Activated naive CD8-positive, alpha-beta T cell (primary cell): ENCODE measurements around the gene CDH13.
A peak's percentile ranks its signal among the peaks of the same experiment; 100 is the strongest.

Experiments used
- H3K27ac Mint-ChIP-seq: one replicate; pipeline ENCODE4 v1.8.0; 2021; ENCODE audit warnings: mixed read lengths
- H3K27me3 Mint-ChIP-seq: one replicate; pipeline ENCODE4 v1.8.0; 2021; ENCODE audit warnings: mixed read lengths
- H3K36me3 Mint-ChIP-seq: one replicate; pipeline ENCODE4 v1.8.0; 2021; ENCODE audit warnings: mixed read lengths
- H3K4me1 Mint-ChIP-seq: one replicate; pipeline ENCODE4 v1.8.0; 2021; ENCODE audit warnings: low read depth, mixed read lengths
- H3K4me3 Mint-ChIP-seq: one replicate; pipeline ENCODE4 v1.8.0; 2021; ENCODE audit warnings: mild to moderate bottlenecking, mixed read lengths
- H3K9me3 Mint-ChIP-seq: one replicate; pipeline ENCODE4 v1.8.0; 2021; ENCODE audit warnings: low read depth, mixed read lengths

CDH13 gene

DNA sequence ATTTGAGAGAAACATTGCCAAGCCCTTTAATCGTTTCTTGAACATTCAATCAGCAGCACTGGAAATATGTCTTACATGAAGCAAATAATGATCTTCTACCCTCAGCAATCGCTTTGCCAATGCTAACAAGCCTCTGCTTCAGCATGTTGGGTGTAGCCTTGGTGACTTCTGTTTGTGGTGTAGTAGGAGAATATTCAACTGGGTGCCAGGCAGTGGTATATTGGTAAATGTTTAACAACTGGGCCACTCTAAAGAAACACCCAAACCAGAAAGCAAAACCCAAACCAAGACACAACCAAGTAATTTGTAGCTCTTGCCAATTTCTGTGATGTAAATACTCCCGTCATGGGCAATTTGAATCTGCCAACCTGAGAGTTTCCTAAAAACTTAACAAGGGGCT, 9.7 kb downstream of the CDH13 start:
- Mint-ChIP-seq H3K36me3 (no peaks in the 10 kb centered on the region), H3K27ac (no peak overlapping the region), H3K9me3 (no peaks in the 10 kb centered on the region), H3K4me3 (no peak overlapping the region), H3K27me3 (no peaks in the 10 kb centered on the region), H3K4me1 (no peaks in the 10 kb centered on the region)

DNA sequence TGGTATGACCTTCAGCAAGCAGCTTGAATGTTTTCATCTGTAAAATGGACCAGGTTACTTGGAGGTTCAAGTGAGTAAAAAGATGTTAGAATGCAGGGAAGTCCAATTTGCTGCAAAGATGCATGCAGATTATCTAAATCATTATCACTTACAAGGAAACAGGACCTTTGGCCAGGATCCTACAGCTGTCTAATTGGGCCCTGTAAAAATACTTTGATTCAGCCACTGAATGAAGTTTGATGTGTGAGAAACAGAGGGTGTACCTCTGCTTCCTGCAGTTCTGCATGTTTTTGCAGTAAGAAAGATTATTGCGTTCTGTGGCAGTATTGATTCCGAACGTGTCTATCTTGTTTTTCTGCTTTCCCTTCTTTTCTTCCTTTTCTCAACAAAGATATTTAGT, 10.2 kb downstream of the CDH13 start:
- H3K9me3 Mint-ChIP-seq = no peaks in the 10 kb centered on the region
- H3K27me3 Mint-ChIP-seq = no peaks in the 10 kb centered on the region
- H3K36me3 Mint-ChIP-seq = no peaks in the 10 kb centered on the region
- H3K27ac Mint-ChIP-seq = no peak overlapping the region
- H3K4me3 Mint-ChIP-seq = no peak overlapping the region
- no peaks in the 10 kb centered on the region for H3K4me1 Mint-ChIP-seq

DNA sequence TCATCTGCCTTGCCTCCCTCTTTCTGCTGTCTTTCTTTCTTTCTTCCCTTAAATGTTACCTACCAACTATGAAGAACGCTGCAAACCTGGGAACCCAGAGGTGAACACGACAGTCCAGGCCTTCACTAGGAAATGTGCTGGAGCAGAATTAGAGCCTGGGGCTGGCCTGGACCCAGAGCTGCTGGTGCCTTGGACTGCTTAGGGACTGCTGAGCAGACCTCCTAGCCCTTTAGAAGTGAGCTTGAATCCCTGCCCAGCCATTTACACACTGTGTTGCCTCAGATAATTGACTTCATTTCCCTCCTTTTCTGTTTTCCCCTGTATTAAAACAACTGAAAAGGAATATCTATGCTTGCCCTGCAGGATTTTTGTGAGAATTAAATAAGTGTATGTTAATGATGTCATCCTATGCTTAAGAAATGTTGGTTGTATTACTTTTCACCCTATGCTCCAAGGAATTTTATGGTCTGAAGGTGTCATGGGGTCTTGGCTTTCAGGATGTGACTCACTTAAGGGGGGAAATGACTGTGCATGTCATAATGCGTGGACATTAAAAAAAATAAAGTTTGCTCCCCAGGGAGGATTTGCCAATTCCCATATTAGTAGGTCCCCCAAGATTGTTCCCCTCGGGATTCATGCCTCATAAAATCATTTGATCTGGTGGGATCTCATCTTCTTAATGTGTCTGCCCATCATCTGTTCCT, 11.5 kb downstream of the CDH13 start:
- H3K27me3 Mint-ChIP-seq = no peaks in the 10 kb centered on the region
- no peaks in the 10 kb centered on the region for H3K4me1 Mint-ChIP-seq
- no peak overlapping the region for H3K27ac Mint-ChIP-seq
- no peaks in the 10 kb centered on the region for H3K9me3 Mint-ChIP-seq
- H3K4me3 Mint-ChIP-seq = no peak overlapping the region
- no peaks in the 10 kb centered on the region for H3K36me3 Mint-ChIP-seq

DNA sequence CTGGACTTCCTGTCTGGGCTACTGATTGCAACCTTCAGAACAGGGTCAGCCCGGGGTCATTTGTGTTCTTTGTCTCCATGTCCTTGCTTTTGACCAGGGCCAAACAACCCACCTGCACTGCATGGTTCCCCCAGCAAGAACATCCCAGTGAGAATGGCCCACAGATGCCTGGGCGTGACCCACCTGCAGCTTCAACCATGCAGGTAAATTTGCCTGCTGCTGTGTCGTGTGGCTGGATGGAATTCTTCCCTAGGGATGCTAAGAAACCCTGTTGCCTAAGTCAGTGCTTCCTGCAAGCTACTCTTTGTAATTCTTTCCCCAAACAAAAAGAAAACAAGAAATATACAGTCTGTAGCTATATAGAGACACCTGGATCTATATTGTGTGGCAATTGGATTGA, 12.5 kb downstream of the CDH13 start:
- H3K27me3 Mint-ChIP-seq = no peaks in the 10 kb centered on the region
- H3K27ac Mint-ChIP-seq = no peak overlapping the region
- H3K4me3 Mint-ChIP-seq = no peak overlapping the region
- H3K9me3 Mint-ChIP-seq = no peaks in the 10 kb centered on the region
- no peaks in the 10 kb centered on the region for H3K36me3 Mint-ChIP-seq
- H3K4me1 Mint-ChIP-seq = no peaks in the 10 kb centered on the region

DNA sequence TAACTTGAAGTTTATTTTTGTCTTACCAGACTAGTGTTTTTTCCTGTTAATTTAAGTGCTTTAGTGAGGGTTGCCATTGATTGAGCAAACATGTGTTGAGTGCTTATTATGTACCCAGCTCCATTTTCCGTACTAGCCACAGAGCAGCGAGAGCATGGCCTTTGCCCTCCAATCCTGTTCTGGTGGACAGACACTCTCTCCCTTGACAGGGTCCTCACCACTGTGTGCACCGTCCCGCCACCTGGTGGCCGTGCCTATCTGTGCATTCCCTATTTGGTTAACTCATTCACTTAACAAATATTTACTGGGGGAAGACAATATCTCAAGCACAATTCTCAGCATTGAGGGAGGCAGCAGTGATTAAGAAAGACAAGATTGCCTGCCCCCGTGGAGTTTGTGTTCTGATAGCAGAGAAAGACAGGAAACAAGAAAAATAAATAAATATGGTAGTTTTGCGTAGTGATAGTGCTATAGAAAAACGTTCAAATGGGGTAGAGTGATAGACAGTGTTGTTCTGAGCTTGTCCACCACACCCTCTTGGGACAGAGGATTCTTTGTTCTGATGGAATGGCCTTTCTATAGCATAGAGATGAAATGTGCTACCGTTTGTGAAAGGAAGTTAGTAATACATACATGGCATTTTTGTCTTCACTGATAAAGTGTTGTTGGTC, 13.0 kb downstream of the CDH13 start:
- no peaks in the 10 kb centered on the region for H3K27me3 Mint-ChIP-seq
- no peak overlapping the region for H3K4me3 Mint-ChIP-seq
- H3K4me1 Mint-ChIP-seq = no peaks in the 10 kb centered on the region
- H3K36me3 Mint-ChIP-seq = no peaks in the 10 kb centered on the region
- no peaks in the 10 kb centered on the region for H3K9me3 Mint-ChIP-seq
- no peak overlapping the region for H3K27ac Mint-ChIP-seq

DNA sequence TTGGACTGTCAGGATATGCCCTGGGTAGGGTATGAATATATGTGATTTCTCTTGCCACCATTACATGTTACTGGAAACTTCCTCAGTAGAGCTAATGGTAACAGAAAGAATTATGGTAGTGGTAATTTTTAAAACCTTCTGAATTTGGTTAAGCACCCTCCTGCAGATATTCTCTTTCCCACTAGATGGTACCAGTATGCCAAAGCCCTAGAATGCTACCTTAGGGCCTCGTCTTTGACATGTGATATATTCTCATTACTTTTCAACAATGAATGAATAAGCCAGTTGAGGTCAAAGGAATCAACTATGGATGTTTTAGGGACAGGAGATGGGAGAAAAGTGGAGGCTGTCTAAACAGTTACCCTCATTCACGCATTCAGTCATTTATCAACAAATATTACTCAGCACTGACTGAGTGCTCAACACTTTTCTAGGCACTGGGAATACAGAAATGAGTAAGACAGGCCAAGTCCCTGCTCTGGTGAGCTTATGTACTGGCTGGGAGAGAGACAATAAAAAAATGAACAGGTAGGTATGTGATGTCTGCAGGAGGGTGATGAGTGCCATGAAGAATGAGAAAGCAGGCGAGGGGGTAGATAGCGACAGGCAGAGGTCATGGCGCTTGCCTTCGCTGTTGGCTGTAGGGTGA, 14.7 kb downstream of the CDH13 start:
- Mint-ChIP-seq H3K27ac (no peak overlapping the region), H3K36me3 (no peaks in the 10 kb centered on the region), H3K9me3 (no peaks in the 10 kb centered on the region), H3K4me1 (no peaks in the 10 kb centered on the region), H3K27me3 (peaks cover under 1% of the 10 kb centered on the region), H3K4me3 (no peak overlapping the region)

GRCh38 chr16:82643136-82643535, 16.4 kb downstream of the CDH13 start:
- Mint-ChIP-seq H3K4me1 (no peaks in the 10 kb centered on the region), H3K9me3 (no peaks in the 10 kb centered on the region), H3K27ac (no peak overlapping the region), H3K4me3 (no peak overlapping the region), H3K27me3 (peaks cover 1% of the 10 kb centered on the region), H3K36me3 (no peaks in the 10 kb centered on the region)

DNA sequence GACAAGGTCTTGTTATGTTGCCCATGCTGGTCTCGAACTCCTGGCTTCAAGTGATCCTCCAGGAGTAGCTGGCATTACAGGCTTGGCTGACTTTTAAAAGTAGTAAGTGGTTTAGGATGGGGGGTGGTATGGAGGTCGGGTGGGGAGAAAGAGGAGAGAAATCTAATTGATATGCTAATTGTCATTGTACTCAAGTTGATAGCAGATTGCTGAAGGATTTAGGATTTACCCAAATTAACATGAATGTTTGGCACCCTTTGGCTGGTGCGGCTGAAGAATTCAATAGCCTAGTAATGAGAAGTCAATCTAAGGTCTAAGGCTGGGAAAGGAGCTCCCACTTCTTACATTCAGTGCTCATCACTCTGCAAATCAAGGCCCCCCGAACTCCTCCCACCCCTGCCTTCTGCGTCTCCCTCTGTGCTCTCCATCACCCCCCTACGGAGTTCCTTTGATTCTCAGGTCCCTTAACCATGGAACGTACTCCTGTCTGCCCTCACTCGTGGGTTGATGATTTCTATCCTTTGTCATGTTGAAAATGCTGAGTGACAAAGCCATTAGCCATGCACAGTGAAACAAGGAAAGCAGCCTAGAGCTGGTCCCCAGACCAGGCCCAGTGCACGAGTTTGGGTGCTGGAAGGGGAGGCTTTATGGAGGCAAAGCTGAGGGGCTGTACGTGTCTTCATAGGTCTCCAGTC, 17.3 kb downstream of the CDH13 start:
- Mint-ChIP-seq H3K36me3 (no peaks in the 10 kb centered on the region), H3K27me3 (peaks cover 1% of the 10 kb centered on the region), H3K4me3 (no peak overlapping the region), H3K9me3 (no peaks in the 10 kb centered on the region), H3K27ac (no peak overlapping the region), H3K4me1 (peaks cover under 1% of the 10 kb centered on the region)

GRCh38 chr16:82646504-82646903, 19.7 kb downstream of the CDH13 start:
- H3K4me3 Mint-ChIP-seq = no peak overlapping the region
- peaks cover 1% of the 10 kb centered on the region for H3K27me3 Mint-ChIP-seq
- H3K4me1 Mint-ChIP-seq = peaks cover 23% of the 10 kb centered on the region
- H3K27ac Mint-ChIP-seq = no peak overlapping the region
- H3K36me3 Mint-ChIP-seq = no peaks in the 10 kb centered on the region
- no peaks in the 10 kb centered on the region for H3K9me3 Mint-ChIP-seq

GRCh38 chr16:82649766-82650165, 23.0 kb downstream of the CDH13 start:
- H3K27me3 Mint-ChIP-seq = peaks cover 1% of the 10 kb centered on the region
- peaks cover 55% of the 10 kb centered on the region for H3K4me1 Mint-ChIP-seq
- no peaks in the 10 kb centered on the region for H3K9me3 Mint-ChIP-seq
- H3K36me3 Mint-ChIP-seq = no peaks in the 10 kb centered on the region
- H3K27ac Mint-ChIP-seq = no peak overlapping the region
- H3K4me3 Mint-ChIP-seq = no peak overlapping the region

GRCh38 chr16:82650804-82651203, 24.0 kb downstream of the CDH13 start:
- Mint-ChIP-seq H3K27me3 (peaks cover 1% of the 10 kb centered on the region), H3K9me3 (no peaks in the 10 kb centered on the region), H3K36me3 (no peaks in the 10 kb centered on the region), H3K4me3 (no peak overlapping the region), H3K27ac (no peak overlapping the region), H3K4me1 (peaks cover 65% of the 10 kb centered on the region)

- peak overlapping the region; percentile 46 for H3K4me3 Mint-ChIP-seq
- no peaks in the 10 kb centered on the region for H3K27me3 Mint-ChIP-seq
- no peaks in the 10 kb centered on the region for H3K9me3 Mint-ChIP-seq
- H3K4me1 Mint-ChIP-seq = peaks cover 78% of the 10 kb centered on the region
- H3K27ac Mint-ChIP-seq = peak overlapping the region; percentile 72
- no peaks in the 10 kb centered on the region for H3K36me3 Mint-ChIP-seq
Measured at GRCh38 chr16:82651921-82652601, 25.3 kb downstream of the CDH13 start.

GRCh38 chr16:82652826-82653225, 26.1 kb downstream of the CDH13 start:
- peaks cover 85% of the 10 kb centered on the region for H3K4me1 Mint-ChIP-seq
- peak overlapping the region; percentile 72 for H3K27ac Mint-ChIP-seq
- H3K27me3 Mint-ChIP-seq = no peaks in the 10 kb centered on the region
- peak overlapping the region; percentile 4 for H3K4me3 Mint-ChIP-seq
- no peaks in the 10 kb centered on the region for H3K36me3 Mint-ChIP-seq
- no peaks in the 10 kb centered on the region for H3K9me3 Mint-ChIP-seq

GRCh38 chr16:82653550-82654511, 27.1 kb downstream of the CDH13 start:
- H3K36me3 Mint-ChIP-seq = no peaks in the 10 kb centered on the region
- H3K4me1 Mint-ChIP-seq = peaks cover 95% of the 10 kb centered on the region
- H3K27ac Mint-ChIP-seq = peak overlapping the region; percentile 94
- H3K27me3 Mint-ChIP-seq = no peaks in the 10 kb centered on the region
- H3K4me3 Mint-ChIP-seq = peak overlapping the region; percentile 66
- no peaks in the 10 kb centered on the region for H3K9me3 Mint-ChIP-seq
